HG03571 (cell line): Measurements from ENCODE around the gene RBFOX2.

Experiments
- ATAC-seq: cut with Tn5 transposase; IDR thresholded peaks from one replicate; pipeline ENCODE4 v1.9.1; 2021; ENCODE audit not compliant: unreplicated experiment

RBFOX2 gene

GRCh38 chr22:35978889-35979288 is 49.7 kb downstream of the RBFOX2 start:
- no peak for ATAC-seq

GRCh38 chr22:35978201-35978600 is 50.4 kb downstream of the RBFOX2 start:
- no peak for ATAC-seq

- ATAC-seq, result no peak
Observed at GRCh38 chr22:35977136-35977535, 51.5 kb downstream of the RBFOX2 start.

- ATAC-seq, result no peak
Observed at GRCh38 chr22:35973388-35973787, 55.2 kb downstream of the RBFOX2 start.

- no peak for ATAC-seq
Observed at GRCh38 chr22:35972559-35972958, 56.1 kb downstream of the RBFOX2 start.

- no peak for ATAC-seq
Observed at GRCh38 chr22:35971456-35972119, 57.0 kb downstream of the RBFOX2 start.

GRCh38 chr22:35970616-35971455 is 57.8 kb downstream of the RBFOX2 start:
- ATAC-seq, result no peak

GRCh38 chr22:35967046-35967397 is 61.6 kb downstream of the RBFOX2 start:
- ATAC-seq, result no peak

- ATAC-seq, result no peak
Observed at GRCh38 chr22:35966314-35967045, 62.1 kb downstream of the RBFOX2 start.

- no peak for ATAC-seq
Observed at GRCh38 chr22:35963237-35963810, 65.3 kb downstream of the RBFOX2 start.

- no peak for ATAC-seq
Observed at GRCh38 chr22:35961480-35962295, 66.9 kb downstream of the RBFOX2 start.

GRCh38 chr22:35960854-35961253 is 67.8 kb downstream of the RBFOX2 start:
- no peak for ATAC-seq

GRCh38 chr22:35959121-35959800 is 69.4 kb downstream of the RBFOX2 start:
- no peak for ATAC-seq

GRCh38 chr22:35958334-35958733 is 70.3 kb downstream of the RBFOX2 start:
- ATAC-seq, result no peak

GRCh38 chr22:35957589-35957988 is 71.0 kb downstream of the RBFOX2 start:
- ATAC-seq, result no peak

- no peak for ATAC-seq
Observed at GRCh38 chr22:35956850-35957249, 71.8 kb downstream of the RBFOX2 start.

- no peak for ATAC-seq
Observed at GRCh38 chr22:35955546-35955945, 73.1 kb downstream of the RBFOX2 start.

GRCh38 chr22:35952576-35952975 is 76.0 kb downstream of the RBFOX2 start:
- ATAC-seq, result no peak

GRCh38 chr22:35950262-35950661 is 78.4 kb downstream of the RBFOX2 start:
- ATAC-seq, result no peak

- ATAC-seq, result no peak
Observed at GRCh38 chr22:35949243-35949642, 79.4 kb downstream of the RBFOX2 start.
